HepG2 (cell line): Measurements from ENCODE around the gene NPB. TPM values are rescaled to one million over a fixed set of nuclear protein-coding genes. Genes with fewer than 3 reads are reported as not detected.

Experiments used
- BRCA1 ChIP-seq: sonication (generic); formaldehyde crosslinking; IDR thresholded peaks from 2 replicates; pipeline ENCODE4 v1.4.0; 2020; ENCODE audit warnings: missing genetic modification reagents
- CREB3 ChIP-seq: sonication (generic); formaldehyde crosslinking; IDR thresholded peaks from 2 replicates; pipeline ENCODE4 v1.5.0; 2020; ENCODE audit warnings: missing genetic modification reagents
- CREBL2 ChIP-seq: sonication (generic); formaldehyde crosslinking; IDR thresholded peaks from 2 replicates; pipeline ENCODE4 v1.8.1; 2023; ENCODE audit warnings: missing genetic modification reagents, mild to moderate bottlenecking, borderline replicate concordance
- ETV6 ChIP-seq: sonication (generic); formaldehyde crosslinking; conservative IDR thresholded peaks from 2 replicates; pipeline ENCODE4 v1.4.0; 2020; ENCODE audit warnings: missing genetic modification reagents
- HMG20B ChIP-seq: conservative IDR thresholded peaks from 2 replicates; pipeline ENCODE4 v1.6.1; 2016; ENCODE audit warnings: missing genetic modification reagents, missing compliant biosample characterization
- NFYB ChIP-seq: sonication (generic); formaldehyde crosslinking; IDR thresholded peaks from 2 replicates; pipeline ENCODE4 v1.4.0; 2020; ENCODE audit warnings: missing genetic modification reagents
- SNAPC4 ChIP-seq: sonication (generic); formaldehyde crosslinking; IDR thresholded peaks from 2 replicates; pipeline ENCODE4 v1.4.0; 2020; ENCODE audit warnings: mild to moderate bottlenecking, missing genetic modification reagents
- STAT6 ChIP-seq: sonication (generic); formaldehyde crosslinking; IDR thresholded peaks from 2 replicates; pipeline ENCODE4 v1.4.0; 2020; ENCODE audit warnings: missing genetic modification reagents, mild to moderate bottlenecking, borderline replicate concordance
- ZNF446 ChIP-seq: sonication (generic); formaldehyde crosslinking; IDR thresholded peaks from 2 replicates; pipeline ENCODE4 v1.5.0; 2020; ENCODE audit warnings: mild to moderate bottlenecking, missing genetic modification reagents
- ZNF503 ChIP-seq: sonication (generic); formaldehyde crosslinking; IDR thresholded peaks from 2 replicates; pipeline ENCODE4 v1.4.0; 2020; ENCODE audit warnings: missing genetic modification reagents
- ZNF704 ChIP-seq: sonication (generic); formaldehyde crosslinking; IDR thresholded peaks from 2 replicates; pipeline ENCODE4 v1.8.1; 2023; ENCODE audit warnings: mild to moderate bottlenecking, inconsistent platforms, moderate library complexity, missing genetic modification reagents, borderline replicate concordance
- ZNF710 ChIP-seq: sonication (generic); formaldehyde crosslinking; IDR thresholded peaks from 2 replicates; pipeline ENCODE4 v1.5.0; 2020; ENCODE audit warnings: mild to moderate bottlenecking, missing genetic modification reagents, borderline replicate concordance
- ZNF878 ChIP-seq: sonication (generic); formaldehyde crosslinking; IDR thresholded peaks from 2 replicates; pipeline ENCODE4 v1.8.1; 2023; ENCODE audit warnings: mild to moderate bottlenecking, missing genetic modification reagents, moderate library complexity
- polyA plus RNA-seq, 8 experiments: library from polyadenylated mRNA; depleted of rRNA in 3 of 8; stranded (reverse) in 7 of 8; unstranded in 1 of 8; fragments of >200 nt; fragmentation: Illumina TruSeq in 4 of 8; extraction: Trizol in 4 of 8; gene quantifications; 2 replicates each; pipeline versions ENCODE4 v1.2.1 to v1.2.3, GENCODE V29; 2011 to 2016; ENCODE audit warnings: low read depth in 4 of 8, missing spikeins in 1 of 8, mixed read lengths in 1 of 8; ENCODE audit not compliant: insufficient read depth in 1 of 8
- total RNA-seq, 5 experiments: library from RNA; depleted of rRNA; stranded (reverse); fragments of >200 nt; fragmentation: Illumina TruSeq; extraction: Trizol; gene quantifications; 2 replicates each; pipeline ENCODE4 v1.2.3, GENCODE V29; 2016; ENCODE audit warnings: low read depth in 1 of 5

NPB gene
- total and polyA plus RNA-seq, 2 of the 13 experiments (the other 11 are each of a cell fraction or from before 2014, with no cell fraction given) = 0.11 to 0.93 TPM

GRCh38 chr17:81867991-81868673 lies 33.9 kb upstream of the NPB start (continued):
- TF ChIP-seq ZNF503 (no peak), ETV6 (0 out of 2 replicates have a peak, but pooled peaks have one; percentile 9), ZNF878 (CRISPR knock-in tag) (no peak; the same call in 1 of the 2 replicates), NFYB (no peak), ZNF446 (CRISPR knock-in tag) (no peak), HMG20B (no peak), STAT6 (no peak), ZNF710 (CRISPR knock-in tag) (no peak), SNAPC4 (CRISPR knock-in tag) (0 out of 2 replicates have a peak, but pooled peaks have one; percentile 22), CREBL2 (CRISPR knock-in tag) (no peak; the same call in 1 of the 2 replicates), BRCA1 (CRISPR knock-in tag) (no peak), ZNF704 (CRISPR knock-in tag) (no peak), CREB3 (CRISPR knock-in tag) (no peak)
